KOPT-K1 (cell line): ENCODE data around the gene RGS14.

ENCODE experiments used
- H3K27ac ChIP-seq: fragments of 200-600 bp; sonication (generic); 2 replicates; pipeline ENCODE4 v1.5.1; 2016; ENCODE audit warnings: antibody characterized with exemption, mild to moderate bottlenecking, low read depth, low read length; ENCODE audit not compliant: poor library complexity, severe bottlenecking
- H3K36me3 ChIP-seq: fragments of 200-600 bp; sonication (generic); 2 replicates; pipeline ENCODE4 v1.5.1; 2017; ENCODE audit warnings: antibody characterized with exemption, mild to moderate bottlenecking, low read length, moderate library complexity; ENCODE audit not compliant: insufficient read depth
- H3K9me3 ChIP-seq: fragments of 200-600 bp; sonication (generic); 2 replicates; pipeline ENCODE4 v1.5.1; 2017; ENCODE audit warnings: antibody characterized with exemption, low read length, mild to moderate bottlenecking; ENCODE audit not compliant: insufficient read depth, poor library complexity, severe bottlenecking

The RGS14 gene

GRCh38 chr5:177357459-177358351, at the start of gene RGS14:
RGS14 (plus strand) TSS chr5:177357924; CDS start chr5:177358025, 101 bp downstream.
- Histone ChIP-seq H3K36me3 (no peaks in the 10 kb centered on the region), H3K27ac (peak within 1 kb of the TSS; percentile 92), H3K9me3 (no peaks in the 10 kb centered on the region)

- H3K36me3 ChIP-seq, result peaks cover 55% of the 10 kb centered on the region
These were observed 49.0 kb upstream of the RGS14 start for GRCh38 chr5:177308740-177309139.

GRCh38 chr5:177309351-177310191, 48.2 kb upstream of the RGS14 start:
- Histone ChIP-seq H3K27ac (peak overlapping the region; percentile 93), H3K9me3 (no peaks in the 10 kb centered on the region), H3K36me3 (peaks cover 55% of the 10 kb centered on the region)

More at GRCh38 chr5:177308740-177309139, 49.0 kb upstream of the RGS14 start:
- Histone ChIP-seq H3K27ac (peak overlapping the region; percentile 15), H3K9me3 (no peaks in the 10 kb centered on the region)

GRCh38 chr5:177310332-177310731, 47.4 kb upstream of the RGS14 start:
- Histone ChIP-seq H3K27ac (peak overlapping the region; percentile 93), H3K9me3 (no peaks in the 10 kb centered on the region), H3K36me3 (peaks cover 54% of the 10 kb centered on the region)

GRCh38 chr5:177310757-177311391, 46.9 kb upstream of the RGS14 start:
- peak overlapping the region; percentile 93 for H3K27ac ChIP-seq
- peaks cover 49% of the 10 kb centered on the region for H3K36me3 ChIP-seq
- no peaks in the 10 kb centered on the region for H3K9me3 ChIP-seq

- peak overlapping the region; percentile 93 for H3K27ac ChIP-seq
These were observed 46.4 kb upstream of the RGS14 start for GRCh38 chr5:177311392-177311722.

GRCh38 chr5:177311723-177312648, 45.7 kb upstream of the RGS14 start, which contains the start of gene MXD3:
MXD3 (minus strand) TSS chr5:177311898; CDS start chr5:177311830, 68 bp downstream.
- peak within 1 kb of the TSS; percentile 93 for H3K27ac ChIP-seq
- H3K9me3 ChIP-seq, result no peaks in the 10 kb centered on the region
- H3K36me3 ChIP-seq, result peaks cover 38% of the 10 kb centered on the region

More at GRCh38 chr5:177311392-177311722, 46.4 kb upstream of the RGS14 start:
- Histone ChIP-seq H3K9me3 (no peaks in the 10 kb centered on the region), H3K36me3 (peaks cover 44% of the 10 kb centered on the region)

GRCh38 chr5:177312649-177313181, 45.0 kb upstream of the RGS14 start:
- Histone ChIP-seq H3K27ac (peak overlapping the region; percentile 93), H3K9me3 (no peaks in the 10 kb centered on the region), H3K36me3 (peaks cover 35% of the 10 kb centered on the region)

GRCh38 chr5:177313561-177314259, 44.0 kb upstream of the RGS14 start:
- H3K27ac ChIP-seq, result no peak overlapping the region
- peaks cover 25% of the 10 kb centered on the region for H3K36me3 ChIP-seq

GRCh38 chr5:177314376-177315342, 43.1 kb upstream of the RGS14 start:
- Histone ChIP-seq H3K27ac (no peak overlapping the region), H3K36me3 (peaks cover 16% of the 10 kb centered on the region), H3K9me3 (no peaks in the 10 kb centered on the region)

More at GRCh38 chr5:177313561-177314259, 44.0 kb upstream of the RGS14 start:
- H3K9me3 ChIP-seq, result no peaks in the 10 kb centered on the region

- Histone ChIP-seq H3K27ac (no peak overlapping the region), H3K9me3 (no peaks in the 10 kb centered on the region), H3K36me3 (peaks cover 8% of the 10 kb centered on the region; the same call in 1 of the 2 replicates)
These were observed 42.3 kb upstream of the RGS14 start for GRCh38 chr5:177315411-177315810.

- Histone ChIP-seq H3K27ac (no peak overlapping the region), H3K9me3 (no peaks in the 10 kb centered on the region)
These were observed 41.7 kb upstream of the RGS14 start for GRCh38 chr5:177316005-177316404.

More at GRCh38 chr5:177316005-177316404, 41.7 kb upstream of the RGS14 start:
- peaks cover 4% of the 10 kb centered on the region; the same call in 1 of the 2 replicates for H3K36me3 ChIP-seq
